WTC11 (cell line): Measurements from ENCODE around the gene KCNIP4.

Experiments
- ARID4B ChIP-seq: sonication (generic); formaldehyde crosslinking; IDR thresholded peaks from 2 replicates; pipeline ENCODE4 v1.8.0; 2023; ENCODE audit warnings: missing genetic modification reagents, mild to moderate bottlenecking, borderline replicate concordance
- ATF2 ChIP-seq: sonication (generic); formaldehyde crosslinking; IDR thresholded peaks from 2 replicates; pipeline ENCODE4 v1.8.1; 2022; ENCODE audit warnings: low read depth, missing genetic modification reagents, borderline replicate concordance
- CTCF ChIP-seq: fragments of 200-600 bp; IDR thresholded peaks from 2 replicates; pipeline ENCODE4 v1.8.0; 2022; ENCODE audit warnings: antibody characterized with exemption
- E2F1 ChIP-seq: sonication (generic); formaldehyde crosslinking; IDR thresholded peaks from 2 replicates; pipeline ENCODE4 v1.8.0; 2022; ENCODE audit warnings: mild to moderate bottlenecking, missing genetic modification reagents
- JUN ChIP-seq: sonication (generic); formaldehyde crosslinking; IDR thresholded peaks from 2 replicates; pipeline ENCODE4 v1.8.0; 2023; ENCODE audit warnings: mild to moderate bottlenecking, missing genetic modification reagents
- NFYB ChIP-seq: sonication (generic); formaldehyde crosslinking; conservative IDR thresholded peaks from 2 replicates; pipeline ENCODE4 v1.8.0; 2022; ENCODE audit warnings: low read depth, missing genetic modification reagents
- SP1 ChIP-seq: sonication (generic); formaldehyde crosslinking; conservative IDR thresholded peaks from 2 replicates; pipeline ENCODE4 v1.8.1; 2022; ENCODE audit warnings: missing genetic modification reagents
- TP53 ChIP-seq: sonication (generic); formaldehyde crosslinking; IDR thresholded peaks from 2 replicates; pipeline ENCODE4 v1.8.1; 2023; ENCODE audit warnings: mild to moderate bottlenecking, missing genetic modification reagents
- USF1 ChIP-seq: sonication (generic); formaldehyde crosslinking; IDR thresholded peaks from 2 replicates; pipeline ENCODE4 v1.8.0; 2022; ENCODE audit warnings: mild to moderate bottlenecking, missing genetic modification reagents
- ZNF138 ChIP-seq: sonication (generic); formaldehyde crosslinking; conservative IDR thresholded peaks from 2 replicates; pipeline ENCODE4 v1.8.1; 2022; ENCODE audit warnings: mild to moderate bottlenecking, moderate library complexity, missing genetic modification reagents

GRCh38 chr4:21090094-21090666 lies 858.4 kb downstream of the KCNIP4 start:
- TF ChIP-seq E2F1 (CRISPR knock-in tag) (no peak), ATF2 (no peak), NFYB (CRISPR knock-in tag) (no peak), CTCF (no peak), JUN (no peak), TP53 (CRISPR knock-in tag) (no peak), ARID4B (CRISPR knock-in tag) (no peak), ZNF138 (CRISPR knock-in tag) (no peak), USF1 (CRISPR knock-in tag) (no peak), SP1 (CRISPR knock-in tag) (no peak)
